Prostate gland (tissue), 2 donors: ENCODE results near the gene FAF2. TPM values are rescaled to one million over a fixed set of nuclear protein-coding genes. Genes with fewer than 3 reads are reported as not detected.

ENCODE experiments used
- DNase-seq: peaks from one replicate; pipeline ENCODE4 v3.0.0-alpha.2; 2019; ENCODE audit warnings: low spot score
- H3K27ac ChIP-seq, 2 donors: fragments of 200-600 bp; sonication (generic); 2 replicates each; pipeline ENCODE4 v1.5.1; 2017 to 2019
- H3K27me3 ChIP-seq: fragments of 200-600 bp; sonication (generic); replicated peaks from 2 replicates; pipeline ENCODE4 v1.5.1; 2019; ENCODE audit not compliant: insufficient read depth
- H3K36me3 ChIP-seq, 2 donors: fragments of 200-600 bp; sonication (generic); 1 replicate in 1 of 2; 2 replicates in 1 of 2; pipeline versions ENCODE4 v1.5.1 to v1.8.1; 2017 to 2019
- H3K4me1 ChIP-seq: fragments of 200-600 bp; sonication (generic); replicated peaks from 2 replicates; pipeline ENCODE4 v1.5.1; 2019
- H3K4me3 ChIP-seq, 2 donors: fragments of 200-600 bp; sonication (generic); 2 replicates each; pipeline ENCODE4 v1.5.1; 2017 to 2019
- H3K9me3 ChIP-seq: fragments of 200-600 bp; sonication (generic); 2 replicates; pipeline ENCODE4 v1.5.1; 2017
- POLR2A ChIP-seq: fragments of 450-650 bp; IDR thresholded peaks from one replicate; pipeline ENCODE4 v1.6.1; 2016; ENCODE audit warnings: antibody characterized with exemption, mild to moderate bottlenecking
- POLR2AphosphoS5 ChIP-seq: sonication (generic); formaldehyde crosslinking; IDR thresholded peaks from one replicate; pipeline ENCODE4 v1.6.1; 2017; ENCODE audit warnings: antibody characterized with exemption
- WGBS: methylation state at CpG from one replicate; pipeline ENCODE4 v1.1.5; 2018; 5-methylcytosine and 5-hydroxymethylcytosine counted together
- intact Hi-C: fragments of 100-400 bp; cut with DNase I; formaldehyde crosslinking; loops from one replicate; pipeline ENCODE4 v1.14.2; 2022
- total RNA-seq, 2 donors: library from RNA; depleted of rRNA; stranded (reverse); fragments of >200 nt; gene quantifications; one replicate each; pipeline ENCODE4 v1.1.0, GENCODE V29; 2016
- TF ChIP-seq, protein P1 (sequence below), 4 experiments: fragments of 200-600 bp in 2 of 4; fragments of 450-650 bp in 2 of 4; sonication (generic) in 2 of 4; IDR thresholded peaks; 1 replicate in 3 of 4; 2 replicates in 1 of 4; pipeline ENCODE4 v1.5.1; 2016 to 2019; ENCODE audit warnings: antibody characterized with exemption in 4 of 4, mild to moderate bottlenecking in 2 of 4, moderate library complexity in 2 of 4

The FAF2 gene
- total RNA-seq, 2 donors from 2014 or later = 36.8 to 43.5 TPM

DNA sequence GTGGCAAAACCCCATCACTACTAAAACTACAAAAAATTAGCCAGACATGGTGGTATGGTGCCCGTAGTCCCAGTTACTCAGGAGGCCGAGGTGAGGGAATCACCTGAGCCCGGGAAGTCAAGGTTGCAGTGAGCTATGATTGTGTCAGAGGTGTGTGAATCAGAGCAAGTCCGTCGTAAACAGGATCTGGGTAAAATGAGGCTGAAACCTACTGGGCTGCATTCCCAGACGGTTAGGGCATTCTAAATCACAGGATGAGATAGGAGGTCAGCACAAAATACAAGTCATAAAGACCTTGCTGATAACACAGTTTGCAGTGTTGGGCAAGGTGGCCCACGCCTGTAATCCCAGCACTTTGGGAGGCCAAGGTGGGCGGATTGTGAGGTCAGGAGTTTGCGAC, 29.9 kb upstream of the FAF2 start:
- no peak overlapping the region for H3K27ac ChIP-seq
- no peaks in the 10 kb centered on the region for H3K36me3 ChIP-seq
- H3K4me3 ChIP-seq = no peak overlapping the region
- H3K27me3 ChIP-seq = no peaks in the 10 kb centered on the region
- WGBS = 76% methylated on average over 9 of the region's 9 CpGs
- DNase-seq = no peak
- intact Hi-C loops = loop anchor here (5.0 to 10.0 kb wide), 3 partner anchors 119 to 227 kb away; partner anchors contain the start of genes RNF44 and TSPAN17
- no peaks in the 10 kb centered on the region for H3K9me3 ChIP-seq
- H3K4me1 ChIP-seq = no peaks in the 10 kb centered on the region
- TF ChIP-seq, protein P1, sequence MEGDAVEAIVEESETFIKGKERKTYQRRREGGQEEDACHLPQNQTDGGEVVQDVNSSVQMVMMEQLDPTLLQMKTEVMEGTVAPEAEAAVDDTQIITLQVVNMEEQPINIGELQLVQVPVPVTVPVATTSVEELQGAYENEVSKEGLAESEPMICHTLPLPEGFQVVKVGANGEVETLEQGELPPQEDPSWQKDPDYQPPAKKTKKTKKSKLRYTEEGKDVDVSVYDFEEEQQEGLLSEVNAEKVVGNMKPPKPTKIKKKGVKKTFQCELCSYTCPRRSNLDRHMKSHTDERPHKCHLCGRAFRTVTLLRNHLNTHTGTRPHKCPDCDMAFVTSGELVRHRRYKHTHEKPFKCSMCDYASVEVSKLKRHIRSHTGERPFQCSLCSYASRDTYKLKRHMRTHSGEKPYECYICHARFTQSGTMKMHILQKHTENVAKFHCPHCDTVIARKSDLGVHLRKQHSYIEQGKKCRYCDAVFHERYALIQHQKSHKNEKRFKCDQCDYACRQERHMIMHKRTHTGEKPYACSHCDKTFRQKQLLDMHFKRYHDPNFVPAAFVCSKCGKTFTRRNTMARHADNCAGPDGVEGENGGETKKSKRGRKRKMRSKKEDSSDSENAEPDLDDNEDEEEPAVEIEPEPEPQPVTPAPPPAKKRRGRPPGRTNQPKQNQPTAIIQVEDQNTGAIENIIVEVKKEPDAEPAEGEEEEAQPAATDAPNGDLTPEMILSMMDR (IDR thresholded peaks at IDR 0.05) = no peak
- TF ChIP-seq POLR2AphosphoS5 (no peak), POLR2A (peak; percentile 14)

DNA sequence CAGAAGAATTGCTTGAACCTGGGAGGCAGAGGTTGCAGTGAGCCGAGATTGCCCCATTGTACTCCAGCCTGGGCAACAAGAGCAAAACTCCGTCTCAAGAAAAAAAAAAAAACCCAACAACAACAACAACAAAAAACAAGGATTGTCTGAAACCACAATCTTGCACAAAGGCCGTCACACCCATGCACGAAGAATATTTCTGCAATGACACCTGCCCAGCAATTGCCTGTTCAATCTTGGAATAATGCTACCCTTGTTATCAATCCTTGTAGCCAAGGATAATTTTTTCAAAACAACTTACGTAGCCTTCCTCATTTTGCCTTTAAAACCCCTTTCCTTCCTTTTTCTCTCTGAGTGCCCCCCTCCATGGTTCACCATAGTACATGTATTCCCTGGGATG, 28.1 kb upstream of the FAF2 start:
- TF ChIP-seq POLR2A (no peak), POLR2AphosphoS5 (no peak)
- TF ChIP-seq, protein P1 (IDR thresholded peaks at IDR 0.05) = no peak
- intact Hi-C loops = no loop called here
- Histone ChIP-seq H3K4me1 (no peaks in the 10 kb centered on the region), H3K36me3 (no peaks in the 10 kb centered on the region), H3K27ac (no peak overlapping the region), H3K4me3 (no peak overlapping the region), H3K27me3 (no peaks in the 10 kb centered on the region), H3K9me3 (no peaks in the 10 kb centered on the region)
- no peak for DNase-seq
- 93% methylated on average over 5 of the region's 5 CpGs for WGBS

DNA sequence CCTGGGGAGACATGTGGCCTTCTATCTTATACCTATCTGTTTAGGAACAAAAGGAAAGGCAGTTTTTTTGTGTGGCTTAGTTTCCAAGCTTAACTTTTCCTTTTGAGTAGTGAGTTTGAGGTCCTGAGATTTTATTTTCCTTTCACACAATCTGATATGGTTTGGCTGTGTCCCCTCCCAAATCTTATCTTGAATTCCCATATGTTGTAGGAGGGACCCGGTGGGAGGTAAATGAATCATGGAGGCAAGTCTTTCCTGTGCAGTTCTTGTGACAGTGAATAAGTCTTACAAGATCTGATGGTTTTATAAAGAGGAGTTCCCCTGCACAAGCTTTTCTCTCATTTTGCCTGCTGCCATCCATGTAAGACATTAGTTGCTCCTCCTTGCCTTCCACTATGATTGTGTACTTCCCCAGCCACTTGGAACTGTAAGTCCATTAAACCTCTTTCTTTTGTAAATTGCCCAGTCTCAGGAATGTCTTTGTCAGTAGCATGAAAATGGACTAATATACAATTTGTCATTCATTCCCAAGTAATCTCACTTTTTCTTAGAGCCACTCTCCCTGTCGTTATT, 27.1 kb upstream of the FAF2 start:
- WGBS = 73% methylated on average over 2 of the region's 2 CpGs
- Histone ChIP-seq H3K36me3 (no peaks in the 10 kb centered on the region), H3K9me3 (no peaks in the 10 kb centered on the region)

DNA sequence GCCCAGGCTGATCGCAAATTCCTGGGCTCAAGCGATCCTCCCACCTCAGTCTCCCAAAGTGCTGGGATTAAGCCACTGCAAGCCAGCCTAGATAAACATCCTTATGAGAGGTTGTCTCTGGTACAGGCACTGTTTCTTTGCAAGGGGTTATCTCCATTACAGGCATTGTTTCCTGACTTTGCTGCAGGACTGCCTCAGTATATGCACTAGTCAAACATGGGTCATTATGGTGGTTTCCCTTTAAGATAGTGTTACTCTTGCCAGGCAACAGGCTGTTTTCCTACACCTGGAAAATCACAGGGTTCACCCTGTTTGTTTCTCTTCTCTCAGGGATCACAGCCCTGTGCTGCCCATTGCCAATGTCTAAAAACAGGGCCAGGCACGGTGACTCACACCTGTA, 24.0 kb upstream of the FAF2 start:
- no peaks in the 10 kb centered on the region for H3K4me1 ChIP-seq
- no peak overlapping the region for H3K27ac ChIP-seq
- 86% methylated on average over 3 of the region's 3 CpGs for WGBS
- TF ChIP-seq, protein P1 (IDR thresholded peaks at IDR 0.05) = no peak
- TF ChIP-seq POLR2A = no peak
- no peak for TF ChIP-seq POLR2AphosphoS5
- intact Hi-C loops = no loop called here
- H3K4me3 ChIP-seq = no peak overlapping the region
- no peaks in the 10 kb centered on the region for H3K36me3 ChIP-seq
- DNase-seq = no peak
- H3K9me3 ChIP-seq = no peaks in the 10 kb centered on the region
- no peaks in the 10 kb centered on the region for H3K27me3 ChIP-seq

More for the DNA sequence above, 27.1 kb upstream of the FAF2 start:
- Histone ChIP-seq H3K27ac (no peak overlapping the region), H3K27me3 (no peaks in the 10 kb centered on the region), H3K4me1 (no peaks in the 10 kb centered on the region), H3K4me3 (no peak overlapping the region)
- TF ChIP-seq, protein P1 (IDR thresholded peaks at IDR 0.05) = no peak
- TF ChIP-seq POLR2A = no peak
- no peak for TF ChIP-seq POLR2AphosphoS5
- DNase-seq = no peak
- intact Hi-C loops = no loop called here

DNA sequence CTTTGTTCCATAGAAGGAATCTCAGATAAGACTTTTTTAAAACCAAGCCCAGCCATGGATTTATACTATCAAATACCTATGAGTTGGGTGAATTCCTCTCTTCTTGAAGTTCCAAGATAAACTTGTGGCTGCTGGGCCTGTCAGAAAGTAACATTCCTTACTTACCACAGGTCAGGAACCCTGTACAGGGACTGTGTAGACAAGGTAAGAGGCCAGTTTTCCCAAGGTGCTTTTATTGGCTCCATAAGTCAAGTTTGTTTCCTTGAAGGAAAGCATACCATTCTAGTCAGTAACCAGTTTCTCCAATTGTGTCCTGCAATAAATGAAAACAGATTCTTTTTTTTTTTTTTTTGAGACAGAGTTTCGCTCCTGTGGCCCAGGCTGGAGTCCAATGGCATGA, 23.0 kb upstream of the FAF2 start:
- no peak overlapping the region for H3K4me3 ChIP-seq
- WGBS = 65% methylated on average over 1 of the region's 1 CpG
- no peaks in the 10 kb centered on the region for H3K36me3 ChIP-seq
- no peaks in the 10 kb centered on the region for H3K27me3 ChIP-seq
- H3K9me3 ChIP-seq = no peaks in the 10 kb centered on the region
- no peak overlapping the region for H3K27ac ChIP-seq
- TF ChIP-seq POLR2AphosphoS5 (no peak), POLR2A (no peak)
- TF ChIP-seq, protein P1 (IDR thresholded peaks at IDR 0.05) = no peak
- H3K4me1 ChIP-seq = no peaks in the 10 kb centered on the region
- intact Hi-C loops = no loop called here
- DNase-seq = no peak
